ENCODE data around the gene EME1.
A peak's percentile ranks its signal among the peaks of the same experiment; 100 is the strongest.

DNA sequence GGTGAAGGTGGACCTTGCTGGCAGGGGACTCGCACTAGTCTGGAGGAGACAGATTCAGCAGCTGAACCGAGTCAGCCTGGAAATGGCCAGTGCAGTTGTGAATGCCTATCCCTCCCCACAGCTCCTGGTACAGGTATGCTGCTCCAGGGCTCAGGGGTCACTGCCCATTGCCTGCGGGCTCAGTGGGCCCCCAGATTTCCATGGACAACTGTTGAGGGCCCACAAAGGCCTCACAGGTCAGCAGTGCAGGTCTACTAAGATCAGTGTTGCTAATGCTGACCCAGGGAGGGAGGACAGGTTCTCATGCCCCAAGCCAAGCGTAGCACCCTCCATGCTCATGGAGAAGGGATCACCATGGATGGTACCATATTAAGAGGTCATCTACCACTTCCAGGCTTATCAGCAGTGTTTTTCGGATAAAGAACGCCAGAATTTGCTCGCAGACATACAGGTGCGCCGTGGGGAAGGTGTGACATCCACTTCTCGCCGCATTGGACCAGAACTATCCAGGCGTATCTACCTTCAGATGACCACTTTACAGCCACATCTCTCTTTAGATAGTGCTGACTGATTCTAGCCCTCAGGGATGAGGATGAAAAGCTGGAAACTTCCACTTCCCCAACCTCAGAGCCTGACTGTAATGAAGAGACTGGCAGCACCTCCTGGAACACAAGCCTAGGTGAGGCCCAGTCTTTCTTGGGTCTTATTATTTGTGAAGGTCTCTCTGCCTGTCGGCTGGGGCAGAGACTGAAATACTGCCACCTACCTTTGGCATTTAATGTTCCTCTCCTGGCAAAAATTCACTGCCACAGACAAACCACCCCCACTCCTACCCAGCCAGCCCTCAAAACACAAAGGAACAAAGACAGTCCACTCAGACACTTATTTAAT lies 7.6 kb downstream of the EME1 start:
- peak; percentile 36 for TF ChIP-seq POLR2A (IDR thresholded peaks at IDR 0.05; ENCODE audit: low read length)
- no peak for TF ChIP-seq GATA1 (IDR thresholded peaks at IDR 0.05; ENCODE audit: low read depth, low read length)

Data from erythroblast (primary cell).